ENCODE results near the gene PROX2.

DNA sequence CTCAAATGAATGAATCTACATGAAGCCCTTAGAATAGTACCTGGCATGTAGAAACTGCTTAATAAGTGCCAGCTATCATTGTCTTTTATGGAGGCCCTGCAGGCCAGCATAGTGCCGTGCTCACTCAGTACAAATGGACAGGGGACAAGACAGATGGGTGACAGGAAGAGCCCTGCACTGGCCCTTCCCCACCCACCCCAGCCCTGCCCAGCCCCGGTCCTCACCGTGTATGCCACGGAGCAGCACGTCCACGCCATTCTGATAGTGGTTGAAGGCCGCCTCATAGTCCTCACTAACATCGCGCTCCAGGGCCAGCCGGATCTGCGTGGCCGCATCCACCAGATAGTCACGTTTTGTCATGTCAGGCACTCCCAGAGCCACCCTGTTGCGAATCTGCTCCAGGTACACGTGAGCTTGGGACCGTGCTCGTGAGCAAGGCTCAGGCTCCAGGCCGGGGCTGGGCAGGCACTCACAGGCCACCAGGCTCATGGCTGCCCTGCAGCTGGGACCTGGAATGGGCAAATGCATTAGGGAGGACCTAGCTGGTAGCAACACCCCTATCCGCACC lies 45.2 kb upstream of the PROX2 start:
- TF ChIP-seq, protein P1, sequence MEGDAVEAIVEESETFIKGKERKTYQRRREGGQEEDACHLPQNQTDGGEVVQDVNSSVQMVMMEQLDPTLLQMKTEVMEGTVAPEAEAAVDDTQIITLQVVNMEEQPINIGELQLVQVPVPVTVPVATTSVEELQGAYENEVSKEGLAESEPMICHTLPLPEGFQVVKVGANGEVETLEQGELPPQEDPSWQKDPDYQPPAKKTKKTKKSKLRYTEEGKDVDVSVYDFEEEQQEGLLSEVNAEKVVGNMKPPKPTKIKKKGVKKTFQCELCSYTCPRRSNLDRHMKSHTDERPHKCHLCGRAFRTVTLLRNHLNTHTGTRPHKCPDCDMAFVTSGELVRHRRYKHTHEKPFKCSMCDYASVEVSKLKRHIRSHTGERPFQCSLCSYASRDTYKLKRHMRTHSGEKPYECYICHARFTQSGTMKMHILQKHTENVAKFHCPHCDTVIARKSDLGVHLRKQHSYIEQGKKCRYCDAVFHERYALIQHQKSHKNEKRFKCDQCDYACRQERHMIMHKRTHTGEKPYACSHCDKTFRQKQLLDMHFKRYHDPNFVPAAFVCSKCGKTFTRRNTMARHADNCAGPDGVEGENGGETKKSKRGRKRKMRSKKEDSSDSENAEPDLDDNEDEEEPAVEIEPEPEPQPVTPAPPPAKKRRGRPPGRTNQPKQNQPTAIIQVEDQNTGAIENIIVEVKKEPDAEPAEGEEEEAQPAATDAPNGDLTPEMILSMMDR (IDR thresholded peaks at IDR 0.05) = no peak
- no peak for TF ChIP-seq POLR2A (IDR thresholded peaks at IDR 0.05)

Measured in lower leg skin (tissue), 3 donors.